GM21723 (cell line): Measurements from ENCODE around the gene CNTNAP5.

ENCODE experiments used
- ATAC-seq: cut with Tn5 transposase; IDR thresholded peaks from one replicate; pipeline ENCODE4 v1.9.1; 2021; ENCODE audit warnings: mild to moderate bottlenecking, moderate library complexity; ENCODE audit not compliant: unreplicated experiment

The CNTNAP5 gene

GRCh38 chr2:124149571-124149970, 124.5 kb downstream of the CNTNAP5 start:
- no peak for ATAC-seq

GRCh38 chr2:124151691-124152090, 126.6 kb downstream of the CNTNAP5 start:
- ATAC-seq: no peak

DNA sequence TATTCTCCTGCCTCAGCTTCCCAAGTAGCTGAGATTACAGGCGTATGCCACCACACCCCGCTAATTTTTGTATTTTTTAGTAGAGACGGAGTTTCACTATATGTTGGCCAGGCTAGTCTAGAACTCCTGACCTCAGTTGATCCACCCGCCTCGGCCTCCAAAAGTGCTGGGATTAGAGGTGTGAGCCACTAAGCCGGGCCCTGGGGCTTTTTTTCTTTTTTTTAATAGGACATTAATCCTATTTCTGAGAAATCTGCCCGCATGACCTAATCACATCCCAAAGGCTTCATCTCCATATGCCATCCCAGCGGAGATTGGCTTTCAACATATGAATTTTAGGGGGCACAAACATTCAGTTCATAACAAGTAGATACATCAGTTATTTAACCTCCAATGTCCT, 128.6 kb downstream of the CNTNAP5 start:
- no peak for ATAC-seq

DNA sequence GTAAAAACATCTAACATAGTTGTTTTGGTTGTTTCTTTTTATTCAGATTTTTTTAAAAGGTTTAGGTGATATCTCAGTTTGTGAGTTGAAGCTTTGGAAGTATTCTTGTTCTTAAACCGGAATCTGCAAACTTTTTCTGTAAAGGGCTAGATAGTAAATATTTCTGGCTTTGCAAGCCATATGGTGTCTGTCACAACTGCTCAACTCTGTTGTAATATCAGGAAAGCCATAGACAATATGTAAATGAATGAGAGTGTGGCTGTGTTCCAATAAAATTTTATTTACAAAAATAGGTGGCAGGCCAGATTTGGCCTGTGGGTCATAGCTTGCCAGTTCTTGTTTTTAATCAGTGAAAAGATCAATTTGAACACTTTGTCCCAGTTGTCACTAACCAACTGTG, 134.1 kb downstream of the CNTNAP5 start:
- no peak for ATAC-seq

DNA sequence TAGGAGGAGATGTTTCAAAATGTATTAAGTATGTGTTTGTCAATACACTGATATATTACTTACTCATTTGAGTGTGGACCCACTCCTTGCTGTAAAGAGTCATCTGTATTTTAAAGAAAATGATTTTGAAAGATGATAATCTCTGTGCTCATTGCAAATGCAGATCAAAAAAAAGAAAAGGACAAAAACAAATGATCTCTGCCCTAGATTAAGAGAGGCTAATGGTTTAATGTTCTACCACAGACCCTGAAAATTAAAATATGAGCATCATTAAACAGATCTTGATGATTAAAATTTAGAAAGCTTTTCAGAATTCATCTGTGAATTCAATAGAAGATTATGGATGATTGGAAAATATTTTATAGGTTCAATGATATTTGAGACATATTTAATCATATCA, 136.5 kb downstream of the CNTNAP5 start:
- ATAC-seq: no peak

- no peak for ATAC-seq
Measured at GRCh38 chr2:124162256-124162655, 137.2 kb downstream of the CNTNAP5 start.

DNA sequence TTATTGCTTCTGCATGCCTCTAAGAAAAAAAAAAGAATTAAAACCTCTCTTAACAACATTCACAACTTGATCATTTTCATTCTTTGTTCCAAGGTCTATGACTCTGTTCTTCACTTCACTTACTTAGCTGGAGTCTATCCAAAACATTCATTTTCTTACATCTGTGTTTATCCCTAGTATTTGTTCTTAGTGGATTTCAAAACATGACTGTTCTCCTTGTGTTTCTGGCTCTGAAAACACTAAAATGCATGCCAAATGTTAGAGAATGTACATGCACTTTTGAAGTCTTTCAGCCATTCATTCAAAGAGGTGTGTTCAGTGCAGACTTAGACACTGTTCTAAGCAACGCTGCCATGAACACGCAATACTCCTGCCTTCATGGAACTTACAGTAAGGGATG, 138.8 kb downstream of the CNTNAP5 start:
- ATAC-seq: no peak

- no peak for ATAC-seq
Measured at GRCh38 chr2:124165698-124166097, 140.6 kb downstream of the CNTNAP5 start.

GRCh38 chr2:124171472-124172063, 146.5 kb downstream of the CNTNAP5 start:
- ATAC-seq: no peak

DNA sequence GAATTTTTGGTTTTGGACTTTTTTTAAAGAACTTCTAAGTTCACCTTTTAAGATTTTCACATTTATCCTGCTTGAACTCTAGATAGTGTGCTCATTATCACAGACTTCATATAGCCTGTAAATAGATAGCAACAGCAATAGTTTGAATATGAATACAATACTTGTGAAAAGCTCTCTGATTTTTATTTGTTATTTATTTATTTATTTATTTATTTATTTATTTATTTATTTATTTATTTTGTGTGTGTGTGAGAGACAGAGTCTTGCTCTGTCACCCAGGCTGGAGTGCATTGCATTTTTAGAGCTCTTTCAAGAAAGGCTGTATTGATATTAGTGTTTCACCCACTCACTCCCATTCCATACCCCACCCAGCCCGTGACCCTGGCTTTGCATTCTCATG, 153.6 kb downstream of the CNTNAP5 start:
- no peak for ATAC-seq

DNA sequence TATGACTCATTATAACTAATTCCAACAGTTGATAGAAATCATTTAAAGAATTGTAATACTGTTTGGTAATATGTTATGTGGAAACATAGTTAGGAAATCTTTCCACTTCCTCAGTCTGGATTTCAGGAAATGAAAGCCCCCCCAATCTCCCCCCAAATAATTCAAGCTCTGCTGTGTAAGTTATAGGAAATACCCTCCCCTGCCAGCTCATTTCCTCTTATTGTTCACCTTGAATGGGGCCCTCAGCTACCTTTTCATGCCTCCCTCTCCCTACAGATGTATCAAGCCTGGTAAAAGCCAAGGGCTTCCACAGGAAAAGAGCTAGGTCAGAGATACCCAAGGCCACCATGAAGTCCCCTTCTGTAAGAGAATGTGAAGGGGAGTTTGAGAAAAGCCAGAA, 155.5 kb downstream of the CNTNAP5 start:
- no peak for ATAC-seq

GRCh38 chr2:124186801-124187200, 161.7 kb downstream of the CNTNAP5 start:
- ATAC-seq: no peak

DNA sequence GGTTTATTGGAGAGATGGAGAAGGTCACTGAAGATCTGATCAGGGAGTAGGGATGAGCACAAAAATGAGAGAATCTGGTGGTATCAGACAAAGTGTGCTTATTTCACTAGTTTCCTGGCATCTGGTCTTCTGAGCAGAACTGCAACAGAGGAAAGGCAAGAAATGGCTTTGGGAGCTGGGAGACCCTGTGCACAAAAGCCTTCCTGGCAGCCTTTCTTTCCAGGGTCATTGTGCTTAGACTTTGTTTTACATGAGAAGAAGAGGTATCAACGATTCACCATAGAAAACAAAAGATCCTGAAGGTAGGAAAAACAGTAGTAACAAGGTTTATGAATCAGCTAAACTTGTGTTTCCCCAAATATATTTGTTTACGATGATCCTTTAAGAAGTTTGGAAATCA, 162.9 kb downstream of the CNTNAP5 start:
- ATAC-seq: no peak

DNA sequence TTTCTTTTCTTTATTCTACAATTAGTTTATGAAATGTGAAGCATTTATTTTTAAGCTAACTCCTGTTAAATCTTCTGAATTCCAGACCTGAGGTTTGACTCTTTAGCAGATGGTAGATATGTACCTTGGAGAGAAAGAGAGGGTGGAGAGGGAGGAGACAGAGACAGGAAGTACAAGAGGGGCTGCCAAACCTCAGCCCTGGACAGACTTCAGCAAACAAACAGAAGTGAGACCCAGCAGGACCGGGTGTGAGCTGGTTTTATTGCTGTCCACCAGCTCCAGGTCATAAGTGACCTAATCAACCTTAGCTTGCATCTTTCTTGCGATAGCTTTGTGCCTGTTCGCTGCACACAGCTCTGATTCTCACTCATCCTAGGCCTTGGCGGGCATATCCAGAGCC, 168.6 kb downstream of the CNTNAP5 start:
- ATAC-seq: no peak

DNA sequence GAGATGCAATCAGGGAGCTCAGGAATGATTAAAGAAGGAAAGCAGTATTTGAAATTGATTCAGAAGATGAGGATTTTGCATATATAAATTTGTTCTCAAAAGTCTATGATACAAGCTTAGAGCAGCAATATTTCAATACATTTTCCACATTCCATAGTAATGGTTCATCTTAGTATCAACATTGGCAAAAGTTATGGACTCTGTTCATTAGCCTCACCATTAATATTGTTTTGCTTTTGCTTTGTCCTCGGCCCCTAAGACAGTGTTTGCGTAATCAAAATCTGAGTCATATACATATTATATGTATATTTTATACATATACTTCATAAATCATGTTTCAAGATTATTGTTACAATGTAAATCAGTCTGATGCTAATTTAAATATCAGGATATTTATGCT, 176.6 kb downstream of the CNTNAP5 start:
- ATAC-seq: no peak

DNA sequence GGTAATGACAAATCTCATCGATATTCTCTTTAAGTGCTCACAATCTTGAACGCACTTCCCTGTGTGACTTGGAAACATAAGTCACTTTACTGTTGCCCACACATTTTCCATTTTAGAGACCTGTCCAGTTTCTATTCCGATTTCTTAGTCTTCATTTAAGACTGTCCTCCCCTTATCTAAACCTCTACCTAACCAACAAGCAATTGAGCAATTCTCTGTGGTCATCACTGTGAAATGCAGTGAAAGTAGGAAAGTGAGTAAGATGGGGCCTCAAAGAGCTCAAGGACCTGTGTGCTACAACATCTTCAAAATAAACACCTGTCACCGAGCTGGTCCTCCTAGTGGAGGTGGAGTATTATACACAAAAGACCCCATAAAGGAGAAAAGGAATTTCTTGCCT, 184.4 kb downstream of the CNTNAP5 start:
- ATAC-seq: no peak

GRCh38 chr2:124211461-124211860, 186.4 kb downstream of the CNTNAP5 start:
- ATAC-seq: no peak

DNA sequence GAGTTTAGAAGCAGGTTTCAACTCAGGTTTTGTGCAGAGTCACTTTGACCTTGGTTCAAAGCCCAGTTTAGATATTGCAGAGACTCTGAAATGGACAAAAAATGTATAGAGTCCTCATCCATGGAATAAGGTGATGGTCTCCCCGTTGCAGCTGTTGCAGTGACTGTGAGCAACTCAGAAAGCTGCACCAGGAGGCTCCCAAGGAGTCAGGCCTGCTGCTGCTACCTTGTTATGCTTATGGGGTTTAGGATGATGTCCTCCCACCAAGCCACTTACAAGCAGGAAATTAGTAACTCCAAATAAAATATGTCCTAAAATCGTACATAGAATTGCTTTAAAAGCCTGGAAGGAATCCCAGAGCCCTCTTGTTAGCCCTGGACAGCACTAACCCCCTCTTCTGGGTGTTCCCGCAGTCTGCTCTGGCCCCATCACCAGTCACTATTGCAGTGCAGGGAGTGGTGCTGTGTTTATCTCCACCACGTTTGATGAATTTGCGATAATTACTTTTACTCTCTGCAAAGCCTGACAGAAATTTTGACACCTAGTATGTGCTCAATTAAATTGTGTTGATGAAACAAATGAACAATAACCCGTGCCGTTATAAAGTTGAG, 189.0 kb downstream of the CNTNAP5 start:
- no peak for ATAC-seq

DNA sequence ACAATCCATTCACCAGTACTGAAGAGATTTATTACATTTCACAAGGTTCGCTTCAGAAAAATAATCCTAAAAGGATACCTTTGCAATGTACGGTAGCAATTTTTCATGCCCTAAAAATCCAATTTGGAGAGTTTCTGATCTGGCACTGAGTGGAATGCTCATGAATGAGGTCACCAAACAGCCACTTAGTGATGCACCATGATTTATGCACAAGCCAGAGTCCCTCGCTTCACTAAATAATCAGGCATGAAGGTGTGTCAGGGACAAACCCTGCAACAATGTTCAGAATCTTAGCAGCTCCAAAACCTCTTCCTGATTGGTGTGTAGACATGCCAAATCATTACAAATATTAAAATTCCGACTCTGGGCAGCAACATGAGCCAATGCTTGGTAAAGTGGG, 221.1 kb downstream of the CNTNAP5 start:
- ATAC-seq: no peak

DNA sequence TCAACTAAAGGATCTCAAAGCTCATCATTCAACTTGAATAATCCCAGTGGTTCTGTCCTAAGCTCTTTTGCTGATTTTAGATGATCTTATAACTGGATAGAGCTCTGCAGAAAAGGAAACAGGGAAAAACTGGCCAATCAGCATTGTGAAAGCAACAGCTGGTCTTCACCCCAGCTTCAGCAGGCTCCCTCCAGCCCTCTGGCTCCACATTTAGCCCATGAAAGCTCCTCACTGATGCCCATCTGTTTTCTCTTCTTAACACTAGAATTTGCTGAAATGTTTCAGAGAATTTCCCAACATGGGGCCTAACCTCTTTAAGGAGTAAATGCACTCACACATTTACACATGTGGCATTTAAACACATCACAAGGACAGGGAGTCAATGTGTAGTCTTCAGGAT, 223.3 kb downstream of the CNTNAP5 start:
- ATAC-seq: no peak

DNA sequence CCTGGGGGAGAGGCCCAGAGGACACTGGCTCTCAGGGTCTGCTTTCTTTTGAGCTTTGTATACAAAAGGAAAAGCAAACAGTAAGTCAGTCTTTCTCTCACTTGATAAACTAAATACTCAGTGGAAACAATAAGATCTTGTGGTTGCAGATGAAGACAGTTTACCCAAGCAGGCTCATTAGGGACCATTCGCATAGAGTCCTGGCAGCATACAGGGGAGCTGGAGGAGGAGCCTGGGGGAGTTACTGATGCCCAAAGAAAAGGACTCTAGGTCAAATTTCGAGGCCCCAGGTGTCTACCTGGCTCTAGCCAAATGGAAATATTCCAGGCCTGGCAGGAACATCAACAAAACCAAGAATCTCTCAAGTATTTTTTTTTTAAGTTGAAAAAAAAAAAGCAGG, 225.3 kb downstream of the CNTNAP5 start:
- ATAC-seq: no peak

DNA sequence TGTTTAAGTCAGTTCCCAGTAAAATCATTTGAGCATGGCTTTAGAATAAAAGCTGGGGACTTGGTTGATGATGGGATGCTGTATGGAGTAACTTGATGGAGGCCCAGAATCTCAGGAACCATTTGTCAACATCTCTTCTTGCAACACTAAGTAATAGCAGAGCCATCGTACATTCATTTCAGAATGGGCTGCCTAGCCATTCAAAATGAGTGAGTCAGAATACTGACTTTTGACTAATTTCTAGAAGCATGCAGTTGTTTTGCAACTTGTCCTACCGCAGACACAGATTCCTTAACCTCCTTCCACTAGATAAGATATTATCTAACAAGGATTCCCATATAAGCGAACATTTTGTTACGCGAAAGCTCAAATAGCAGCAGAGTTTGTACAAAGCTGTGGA, 229.5 kb downstream of the CNTNAP5 start:
- no peak for ATAC-seq

DNA sequence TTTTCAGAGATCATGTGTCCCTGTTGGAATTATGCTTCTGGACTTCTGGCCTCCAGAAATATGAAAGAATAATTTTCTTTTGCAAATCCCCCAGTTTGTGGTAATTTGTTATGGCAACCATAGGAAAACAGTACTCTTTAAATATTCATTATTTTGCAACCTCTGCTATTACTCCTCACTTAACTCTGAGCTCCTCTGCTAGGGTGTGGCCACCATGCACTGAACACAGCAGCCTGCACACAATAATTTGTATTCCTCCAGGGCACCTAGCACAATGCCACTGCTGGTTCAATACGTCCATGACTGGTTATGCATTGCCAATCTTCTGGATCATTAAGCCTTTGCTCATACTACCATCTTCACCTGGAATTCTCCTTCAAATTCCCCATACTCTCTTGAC, 232.0 kb downstream of the CNTNAP5 start:
- no peak for ATAC-seq
